ENCODE data around the gene ISG20L2.

Gene ISG20L2

DNA sequence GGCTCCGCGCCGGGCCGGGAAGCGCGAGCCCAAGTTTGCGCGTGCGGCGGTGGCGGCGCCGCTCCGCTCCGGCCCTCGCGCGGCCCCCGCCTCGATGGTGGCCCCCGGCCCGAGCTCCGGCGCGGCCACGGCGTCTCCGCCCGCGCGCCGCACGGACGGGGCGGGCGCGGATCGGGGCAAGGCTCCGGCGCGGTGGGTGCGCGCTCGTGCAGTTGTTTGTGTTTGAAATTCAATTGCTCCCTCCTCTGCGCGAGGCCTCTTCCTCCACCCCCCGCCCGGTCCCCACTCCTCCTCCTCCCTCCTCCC is 22.8 kb upstream of the ISG20L2 start, which contains the start of gene HDGF:
HDGF (minus strand) TSS at position 225 of the 306 bp plus-strand sequence. CDS start 246 bp downstream, outside the sequence.
- no peak for DNase-seq (ENCODE audit: low spot score)
- TF ChIP-seq, protein P1, sequence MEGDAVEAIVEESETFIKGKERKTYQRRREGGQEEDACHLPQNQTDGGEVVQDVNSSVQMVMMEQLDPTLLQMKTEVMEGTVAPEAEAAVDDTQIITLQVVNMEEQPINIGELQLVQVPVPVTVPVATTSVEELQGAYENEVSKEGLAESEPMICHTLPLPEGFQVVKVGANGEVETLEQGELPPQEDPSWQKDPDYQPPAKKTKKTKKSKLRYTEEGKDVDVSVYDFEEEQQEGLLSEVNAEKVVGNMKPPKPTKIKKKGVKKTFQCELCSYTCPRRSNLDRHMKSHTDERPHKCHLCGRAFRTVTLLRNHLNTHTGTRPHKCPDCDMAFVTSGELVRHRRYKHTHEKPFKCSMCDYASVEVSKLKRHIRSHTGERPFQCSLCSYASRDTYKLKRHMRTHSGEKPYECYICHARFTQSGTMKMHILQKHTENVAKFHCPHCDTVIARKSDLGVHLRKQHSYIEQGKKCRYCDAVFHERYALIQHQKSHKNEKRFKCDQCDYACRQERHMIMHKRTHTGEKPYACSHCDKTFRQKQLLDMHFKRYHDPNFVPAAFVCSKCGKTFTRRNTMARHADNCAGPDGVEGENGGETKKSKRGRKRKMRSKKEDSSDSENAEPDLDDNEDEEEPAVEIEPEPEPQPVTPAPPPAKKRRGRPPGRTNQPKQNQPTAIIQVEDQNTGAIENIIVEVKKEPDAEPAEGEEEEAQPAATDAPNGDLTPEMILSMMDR (IDR thresholded peaks at IDR 0.05; ENCODE audit: extremely low read depth, missing control alignments): no peak

- DNase-seq (ENCODE audit: low spot score): no peak
- TF ChIP-seq, protein P1 (IDR thresholded peaks at IDR 0.05; ENCODE audit: extremely low read depth, missing control alignments): no peak
Measured at GRCh38 chr1:156750711-156751450, 22.3 kb upstream of the ISG20L2 start.

- TF ChIP-seq, protein P1 (IDR thresholded peaks at IDR 0.05; ENCODE audit: extremely low read depth, missing control alignments): no peak
- DNase-seq (ENCODE audit: low spot score): no peak
Measured at GRCh38 chr1:156750191-156750672, 21.7 kb upstream of the ISG20L2 start.

- TF ChIP-seq, protein P1 (IDR thresholded peaks at IDR 0.05; ENCODE audit: extremely low read depth, missing control alignments): no peak
- no peak for DNase-seq (ENCODE audit: low spot score)
Measured at GRCh38 chr1:156749419-156750118, 21.0 kb upstream of the ISG20L2 start.

- no peak for DNase-seq (ENCODE audit: low spot score)
- TF ChIP-seq, protein P1 (IDR thresholded peaks at IDR 0.05; ENCODE audit: extremely low read depth, missing control alignments): no peak
Measured at GRCh38 chr1:156748670-156749418, 20.3 kb upstream of the ISG20L2 start.

- DNase-seq (ENCODE audit: low spot score): no peak
- TF ChIP-seq, protein P1 (IDR thresholded peaks at IDR 0.05; ENCODE audit: extremely low read depth, missing control alignments): no peak
Measured at GRCh38 chr1:156747742-156748669, 19.4 kb upstream of the ISG20L2 start.
